ENCODE results near the gene ATG16L1.

Gene ATG16L1

DNA sequence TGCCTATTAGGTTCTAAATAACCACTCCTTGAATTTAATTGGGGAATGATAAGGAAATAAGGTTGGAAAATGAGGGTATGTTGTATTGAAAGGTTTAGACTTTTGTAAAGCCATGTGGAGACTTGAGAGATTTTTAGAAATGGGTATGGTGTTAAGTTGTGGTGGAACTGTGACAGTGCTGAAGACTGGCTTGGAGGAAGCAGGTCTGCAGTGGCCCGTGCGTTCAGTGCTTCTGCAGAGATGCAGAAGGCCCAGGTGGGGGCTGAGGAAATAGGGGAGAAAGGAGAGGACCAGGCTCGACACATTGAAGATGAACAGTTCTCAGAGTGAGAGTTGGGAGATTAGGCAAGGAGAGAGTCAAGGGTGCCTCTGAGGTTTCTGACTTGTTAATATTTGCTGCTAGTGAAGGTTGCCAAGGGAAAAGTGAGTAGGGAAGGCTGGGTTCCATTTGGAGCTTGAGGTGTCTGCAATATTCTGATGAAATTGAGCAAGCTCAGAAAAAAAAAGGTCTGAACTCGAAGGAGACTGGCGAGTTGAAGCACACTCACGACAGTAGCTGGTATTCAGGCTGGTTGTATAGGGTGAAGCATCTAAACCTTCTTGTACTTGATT, 30.6 kb downstream of the ATG16L1 start:
- H3K4me3 ChIP-seq (ENCODE audit: low read length), result no peak overlapping the region
- TF ChIP-seq ZNF274 (IDR thresholded peaks at IDR 0.05; ENCODE audit: low read depth, low read length), result no peak

DNA sequence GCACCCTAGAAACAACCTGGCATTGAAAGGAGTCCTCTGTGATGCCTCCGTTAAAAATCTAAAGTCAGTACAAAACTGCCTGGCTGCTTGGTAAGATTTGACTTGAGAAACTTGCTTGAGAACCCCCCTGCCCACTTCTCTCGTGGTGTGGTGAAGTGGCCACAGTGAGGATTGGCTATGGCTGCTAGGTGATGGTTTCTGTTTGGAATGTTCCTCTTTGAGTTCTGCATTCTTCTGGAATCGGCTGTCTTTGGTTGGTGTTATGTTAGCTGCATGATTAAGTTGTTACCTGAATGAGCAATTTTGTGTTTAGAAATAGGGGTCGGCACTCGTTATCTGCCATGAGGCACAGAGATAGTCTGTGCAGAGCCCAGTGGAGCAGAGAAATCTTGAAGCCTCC, 34.4 kb downstream of the ATG16L1 start:
- TF ChIP-seq ZNF274 (IDR thresholded peaks at IDR 0.05; ENCODE audit: low read depth, low read length), result no peak
- no peak overlapping the region for H3K4me3 ChIP-seq (ENCODE audit: low read length)

GRCh38 chr2:233287871-233288270, 36.4 kb downstream of the ATG16L1 start:
- no peak overlapping the region for H3K4me3 ChIP-seq (ENCODE audit: low read length)

DNA sequence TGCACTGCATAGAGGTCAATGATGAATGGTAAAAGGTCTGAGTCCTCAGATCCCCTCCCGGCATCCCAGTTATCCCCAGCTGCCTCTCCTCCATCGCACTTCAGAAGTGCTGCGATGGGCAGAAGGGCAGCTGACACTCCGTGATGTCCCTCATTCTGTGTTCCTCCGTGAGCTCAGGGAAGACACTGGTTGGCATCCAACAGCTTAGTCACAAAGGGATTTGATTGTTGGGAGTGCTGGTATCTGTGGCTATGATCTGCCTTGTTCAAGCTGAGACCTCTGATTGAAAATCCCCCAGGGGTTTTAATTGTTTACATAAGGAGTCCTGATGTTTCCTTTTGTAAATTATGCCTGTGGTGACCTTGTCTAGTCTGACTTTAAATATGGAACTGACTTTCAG, 37.2 kb downstream of the ATG16L1 start:
- no peak for TF ChIP-seq ZNF274 (IDR thresholded peaks at IDR 0.05; ENCODE audit: low read depth, low read length)

More at GRCh38 chr2:233287871-233288270, 36.4 kb downstream of the ATG16L1 start:
- TF ChIP-seq ZNF274 (IDR thresholded peaks at IDR 0.05; ENCODE audit: low read depth, low read length), result no peak

DNA sequence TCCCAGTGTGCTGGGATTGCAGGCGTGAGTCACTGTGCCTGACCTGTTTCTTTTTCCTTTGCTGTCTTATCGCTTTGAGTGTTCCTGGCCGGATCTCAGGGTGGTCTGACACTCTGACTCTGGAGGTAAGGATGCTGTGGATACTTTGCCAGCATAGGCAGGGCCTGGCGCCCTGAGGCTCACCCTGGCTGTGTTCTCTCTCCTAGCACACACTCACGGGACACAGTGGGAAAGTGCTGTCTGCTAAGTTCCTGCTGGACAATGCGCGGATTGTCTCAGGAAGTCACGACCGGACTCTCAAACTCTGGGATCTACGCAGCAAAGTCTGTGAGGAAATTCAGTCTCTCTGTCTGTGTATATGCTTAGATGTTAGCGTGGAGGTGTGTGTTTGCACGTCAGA, 38.2 kb downstream of the ATG16L1 start:
- TF ChIP-seq ZNF274 (IDR thresholded peaks at IDR 0.05; ENCODE audit: low read depth, low read length), result no peak
- H3K4me3 ChIP-seq (ENCODE audit: low read length), result no peak overlapping the region

More for the DNA sequence above, 37.2 kb downstream of the ATG16L1 start:
- no peak overlapping the region for H3K4me3 ChIP-seq (ENCODE audit: low read length)

- H3K4me3 ChIP-seq (ENCODE audit: low read length), result no peak overlapping the region
- TF ChIP-seq ZNF274 (IDR thresholded peaks at IDR 0.05; ENCODE audit: low read depth, low read length), result no peak
Observed at GRCh38 chr2:233290051-233290845, 38.8 kb downstream of the ATG16L1 start.

DNA sequence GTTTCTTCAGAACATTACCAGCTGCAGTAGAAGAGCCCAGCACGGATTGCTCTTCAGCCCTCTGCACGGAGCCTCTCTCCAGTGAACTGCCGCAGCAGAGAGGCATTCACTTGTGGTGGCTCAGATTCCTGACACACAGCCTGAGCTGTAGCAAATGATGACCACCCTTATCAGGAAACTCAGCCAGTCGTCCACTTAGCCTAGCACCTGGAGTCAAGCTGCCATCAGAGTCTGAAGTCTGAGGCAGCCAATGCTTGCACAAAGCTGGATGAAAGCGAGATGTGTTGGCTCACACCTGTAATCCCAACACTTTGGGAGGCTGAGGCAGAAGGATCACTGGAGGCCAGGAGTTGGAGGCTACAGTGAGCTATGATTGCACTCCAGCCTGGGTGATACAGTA, 44.4 kb downstream of the ATG16L1 start:
- no peak overlapping the region for H3K4me3 ChIP-seq (ENCODE audit: low read length)
- TF ChIP-seq ZNF274 (IDR thresholded peaks at IDR 0.05; ENCODE audit: low read depth, low read length), result no peak

DNA sequence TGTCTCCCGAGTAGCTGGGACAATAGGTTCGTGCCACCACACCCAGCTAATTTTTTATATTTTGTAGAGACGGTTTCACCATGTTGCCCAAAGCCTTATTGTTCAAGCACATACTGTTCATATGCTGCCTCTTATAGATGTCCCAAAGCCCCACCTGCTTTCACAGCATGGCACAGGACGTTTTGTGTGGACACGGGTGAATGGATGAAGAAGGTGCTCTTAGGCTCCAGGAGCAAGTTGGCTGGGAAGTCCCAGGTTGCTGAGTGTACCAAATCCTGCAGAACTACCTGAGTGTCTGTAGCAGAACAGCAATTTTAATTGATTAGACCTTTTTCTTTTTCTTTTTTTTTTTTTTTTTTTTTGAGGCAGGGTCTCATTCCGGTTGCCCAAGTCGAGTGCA, 45.6 kb downstream of the ATG16L1 start:
- H3K4me3 ChIP-seq (ENCODE audit: low read length), result no peak overlapping the region
- no peak for TF ChIP-seq ZNF274 (IDR thresholded peaks at IDR 0.05; ENCODE audit: low read depth, low read length)

GRCh38 chr2:233300401-233300800, 48.9 kb downstream of the ATG16L1 start:
- TF ChIP-seq ZNF274 (IDR thresholded peaks at IDR 0.05; ENCODE audit: low read depth, low read length), result no peak
- no peak overlapping the region for H3K4me3 ChIP-seq (ENCODE audit: low read length)

- TF ChIP-seq ZNF274 (IDR thresholded peaks at IDR 0.05; ENCODE audit: low read depth, low read length), result no peak
- no peak overlapping the region for H3K4me3 ChIP-seq (ENCODE audit: low read length)
Observed at GRCh38 chr2:233301248-233301647, 49.8 kb downstream of the ATG16L1 start.

DNA sequence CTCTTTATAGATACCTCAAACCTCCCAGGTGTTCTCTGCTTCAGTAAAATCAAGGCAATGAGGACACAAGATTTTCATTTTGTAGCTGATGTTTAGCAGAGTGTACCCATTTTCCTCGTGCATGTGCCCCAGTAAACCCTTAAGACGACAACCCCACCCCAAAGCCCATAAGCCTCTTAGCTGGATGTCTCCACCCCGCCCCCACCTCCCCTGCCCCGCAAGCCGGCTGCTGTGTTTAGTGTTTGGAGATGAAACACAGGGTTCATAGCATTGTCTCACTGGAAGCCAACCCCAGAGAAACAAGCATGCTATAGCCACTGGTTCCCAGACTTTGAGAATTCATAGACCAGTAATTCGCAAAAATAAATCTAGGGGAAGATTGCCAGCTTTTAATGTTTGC, 50.3 kb downstream of the ATG16L1 start:
- H3K4me3 ChIP-seq (ENCODE audit: low read length), result no peak overlapping the region
- no peak for TF ChIP-seq ZNF274 (IDR thresholded peaks at IDR 0.05; ENCODE audit: low read depth, low read length)

GRCh38 chr2:233303252-233303651, 51.8 kb downstream of the ATG16L1 start:
- TF ChIP-seq ZNF274 (IDR thresholded peaks at IDR 0.05; ENCODE audit: low read depth, low read length), result no peak
- H3K4me3 ChIP-seq (ENCODE audit: low read length), result no peak overlapping the region

GRCh38 chr2:233307565-233307964, 56.1 kb downstream of the ATG16L1 start, which contains the start of gene SAG:
Gene SAG (plus strand): TSS chr2:233307816. CDS start chr2:233309190, 1,374 bp downstream.
- no peak within 1 kb of the TSS for H3K4me3 ChIP-seq (ENCODE audit: low read length)
- no peak for TF ChIP-seq ZNF274 (IDR thresholded peaks at IDR 0.05; ENCODE audit: low read depth, low read length)

DNA sequence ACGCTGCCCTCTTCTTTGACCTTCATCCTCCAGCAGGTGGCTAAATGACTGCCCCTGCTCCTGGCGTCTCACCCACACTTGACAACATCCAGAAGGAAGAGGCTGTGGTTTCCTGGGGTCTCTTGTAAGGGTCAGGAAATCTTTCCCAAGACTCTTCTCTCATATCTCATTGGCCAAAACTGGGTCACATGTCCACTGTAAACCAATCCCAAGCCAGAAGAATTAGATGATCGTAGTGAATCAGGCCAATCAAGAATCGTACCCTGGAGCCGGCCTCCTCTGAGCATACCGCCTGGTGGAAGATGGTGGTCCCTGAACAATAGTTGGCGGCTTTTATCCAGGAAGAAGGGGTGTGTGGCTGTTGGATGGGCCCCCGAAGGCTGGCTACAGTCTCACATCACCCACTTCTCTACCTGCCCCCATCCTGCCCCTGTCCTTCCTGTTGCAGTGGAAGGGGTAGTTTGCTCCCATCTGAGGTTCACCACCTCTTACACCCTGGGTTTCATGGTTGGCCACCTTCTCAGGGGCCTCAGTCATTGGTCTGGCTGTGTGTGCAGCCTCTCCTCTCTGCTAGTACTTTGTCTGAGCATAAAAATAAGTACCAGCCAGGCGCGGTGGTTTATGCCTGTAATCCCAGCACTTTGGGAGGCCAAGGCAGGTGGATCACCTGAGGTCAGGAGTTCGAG, 59.9 kb downstream of the ATG16L1 start:
- TF ChIP-seq ZNF274 (IDR thresholded peaks at IDR 0.05; ENCODE audit: low read depth, low read length), result no peak
- no peak overlapping the region for H3K4me3 ChIP-seq (ENCODE audit: low read length)

- H3K4me3 ChIP-seq (ENCODE audit: low read length), result no peak overlapping the region
- TF ChIP-seq ZNF274 (IDR thresholded peaks at IDR 0.05; ENCODE audit: low read depth, low read length), result no peak
Observed at GRCh38 chr2:233312874-233313273, 61.4 kb downstream of the ATG16L1 start.

All from GM08714 (cell line).